HFFc6 (cell line): ENCODE data around the gene MAP3K4. TPM values are rescaled to one million over a fixed set of nuclear protein-coding genes. Genes with fewer than 3 reads are reported as not detected.

Source experiments
- DNase-seq: peaks from one replicate; pipeline ENCODE4 v3.0.0-alpha.2; 2018
- H3K27ac Mint-ChIP-seq: 2 replicates; pipeline ENCODE4 v1.8.0; 2020; ENCODE audit warnings: mild to moderate bottlenecking, mixed read lengths
- H3K27me3 Mint-ChIP-seq: 2 replicates; pipeline ENCODE4 v1.8.0; 2021; ENCODE audit warnings: mild to moderate bottlenecking, moderate library complexity, mixed read lengths; ENCODE audit not compliant: insufficient read depth
- H3K36me3 Mint-ChIP-seq: 2 replicates; pipeline ENCODE4 v1.8.0; 2021; ENCODE audit warnings: low read depth, mixed read lengths
- H3K4me1 Mint-ChIP-seq: 2 replicates; pipeline ENCODE4 v1.8.0; 2020; ENCODE audit warnings: low read depth, mixed read lengths
- H3K4me3 Mint-ChIP-seq: 2 replicates; pipeline ENCODE4 v1.8.0; 2020; ENCODE audit warnings: mild to moderate bottlenecking, moderate library complexity, mixed read lengths
- H3K9me3 Mint-ChIP-seq: 2 replicates; pipeline ENCODE4 v1.8.0; 2020; ENCODE audit warnings: mild to moderate bottlenecking, mixed read lengths
- CTCF ChIP-seq: fragments of 200-600 bp; sonication (generic); IDR thresholded peaks from 2 replicates; pipeline ENCODE4 v1.5.0; 2021; ENCODE audit warnings: antibody characterized with exemption, mild to moderate bottlenecking
- total RNA-seq, 6 experiments: library from RNA; stranded (reverse); fragmentation: NEBNext Ultra II Directional; extraction: Animal tissue kit (Norgen Biotek cat#: 25700); gene quantifications; 2 replicates in 1 of 6; 3 replicates in 5 of 6; pipeline ENCODE4 v1.2.3, GENCODE V29; 2021

The MAP3K4 gene
- total RNA-seq, 6 experiments from 2014 or later, result 16.8 to 26.2 (median 22.3) TPM

- Mint-ChIP-seq H3K27me3 (no peaks in the 10 kb centered on the region), H3K4me1 (no peaks in the 10 kb centered on the region), H3K9me3 (no peaks in the 10 kb centered on the region), H3K36me3 (no peaks in the 10 kb centered on the region), H3K27ac (no peak overlapping the region), H3K4me3 (no peak overlapping the region)
- TF ChIP-seq CTCF, result no peak
- DNase-seq, result no peak
Measured at GRCh38 chr6:161067749-161068148, 76.2 kb downstream of the MAP3K4 start.

DNA sequence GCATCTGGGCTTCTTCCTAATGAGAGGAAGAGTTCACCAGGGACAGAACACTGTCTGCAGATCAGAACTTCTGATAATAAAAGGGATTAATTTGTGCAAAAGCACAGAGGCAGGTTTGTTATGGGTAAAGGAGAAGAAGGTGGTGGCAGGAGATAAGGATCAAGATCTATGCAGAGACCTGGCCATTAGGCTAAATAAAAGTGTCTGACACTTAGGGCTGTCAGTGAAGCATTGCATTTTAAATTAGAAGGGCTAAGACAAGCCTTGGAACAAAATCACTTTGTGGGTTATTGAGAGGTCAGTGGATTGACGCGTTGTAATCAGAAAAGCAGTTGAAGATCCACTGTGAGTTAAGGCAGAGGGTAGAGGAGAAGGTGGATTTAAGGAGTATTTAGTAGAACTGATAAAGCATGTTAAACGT is 76.8 kb downstream of the MAP3K4 start:
- no peak for TF ChIP-seq CTCF
- no peak overlapping the region for H3K27ac Mint-ChIP-seq
- no peaks in the 10 kb centered on the region for H3K9me3 Mint-ChIP-seq
- H3K36me3 Mint-ChIP-seq, result no peaks in the 10 kb centered on the region
- no peak overlapping the region for H3K4me3 Mint-ChIP-seq
- H3K27me3 Mint-ChIP-seq, result no peaks in the 10 kb centered on the region
- H3K4me1 Mint-ChIP-seq, result no peaks in the 10 kb centered on the region
- no peak for DNase-seq

- Mint-ChIP-seq H3K27ac (no peak overlapping the region), H3K9me3 (no peaks in the 10 kb centered on the region), H3K36me3 (peaks cover 4% of the 10 kb centered on the region; the same call in 1 of the 2 replicates), H3K4me3 (no peak overlapping the region), H3K4me1 (no peaks in the 10 kb centered on the region), H3K27me3 (no peaks in the 10 kb centered on the region)
- no peak for TF ChIP-seq CTCF
- no peak for DNase-seq
Measured at GRCh38 chr6:161073930-161074329, 82.4 kb downstream of the MAP3K4 start.

GRCh38 chr6:161074496-161075121 is 83.0 kb downstream of the MAP3K4 start:
- DNase-seq, result no peak
- TF ChIP-seq CTCF, result no peak
- Mint-ChIP-seq H3K9me3 (no peaks in the 10 kb centered on the region), H3K4me3 (no peak overlapping the region), H3K27ac (no peak overlapping the region), H3K27me3 (no peaks in the 10 kb centered on the region), H3K36me3 (peaks cover 4% of the 10 kb centered on the region; the same call in 1 of the 2 replicates), H3K4me1 (no peaks in the 10 kb centered on the region)

DNA sequence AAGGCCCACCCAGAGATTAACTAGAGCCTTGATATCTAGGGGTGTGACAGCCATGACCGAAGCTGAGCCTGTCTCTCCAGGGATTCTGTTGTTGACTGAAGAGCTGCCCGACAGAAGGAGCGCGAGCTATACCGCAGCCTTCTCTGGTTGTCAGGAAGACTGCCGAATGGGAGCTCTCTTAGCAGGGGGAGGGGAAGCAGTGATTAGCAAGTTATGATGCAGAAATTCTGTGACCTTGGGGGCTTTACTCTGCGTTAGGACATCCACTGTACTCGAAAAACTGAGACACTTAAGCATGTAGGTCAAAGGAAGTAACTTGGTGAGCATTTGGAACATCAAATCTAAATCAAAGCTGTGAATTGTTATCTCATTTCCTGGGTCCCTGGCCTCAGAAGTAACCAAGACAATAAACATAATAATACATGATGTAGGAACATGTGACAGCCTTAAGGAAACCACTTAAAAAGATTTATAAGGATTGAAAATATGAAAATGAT is 84.7 kb downstream of the MAP3K4 start:
- Mint-ChIP-seq H3K4me1 (no peaks in the 10 kb centered on the region), H3K9me3 (no peaks in the 10 kb centered on the region), H3K27me3 (no peaks in the 10 kb centered on the region), H3K36me3 (peaks cover 4% of the 10 kb centered on the region; the same call in 1 of the 2 replicates), H3K4me3 (no peak overlapping the region), H3K27ac (no peak overlapping the region)
- no peak for DNase-seq
- no peak for TF ChIP-seq CTCF
